Hair follicular keratinocyte (primary cell): ENCODE measurements around the gene PKD2L2. TPM values are rescaled to one million over a fixed set of nuclear protein-coding genes. Genes with fewer than 3 reads are reported as not detected.

Source experiments
- total RNA-seq: library from RNA; depleted of rRNA; stranded (reverse); fragments of >200 nt; gene quantifications from 2 replicates; pipeline ENCODE4 v1.2.3, GENCODE V29; 2015

The PKD2L2 gene
- not detected in 2 replicates for total RNA-seq

DNA sequence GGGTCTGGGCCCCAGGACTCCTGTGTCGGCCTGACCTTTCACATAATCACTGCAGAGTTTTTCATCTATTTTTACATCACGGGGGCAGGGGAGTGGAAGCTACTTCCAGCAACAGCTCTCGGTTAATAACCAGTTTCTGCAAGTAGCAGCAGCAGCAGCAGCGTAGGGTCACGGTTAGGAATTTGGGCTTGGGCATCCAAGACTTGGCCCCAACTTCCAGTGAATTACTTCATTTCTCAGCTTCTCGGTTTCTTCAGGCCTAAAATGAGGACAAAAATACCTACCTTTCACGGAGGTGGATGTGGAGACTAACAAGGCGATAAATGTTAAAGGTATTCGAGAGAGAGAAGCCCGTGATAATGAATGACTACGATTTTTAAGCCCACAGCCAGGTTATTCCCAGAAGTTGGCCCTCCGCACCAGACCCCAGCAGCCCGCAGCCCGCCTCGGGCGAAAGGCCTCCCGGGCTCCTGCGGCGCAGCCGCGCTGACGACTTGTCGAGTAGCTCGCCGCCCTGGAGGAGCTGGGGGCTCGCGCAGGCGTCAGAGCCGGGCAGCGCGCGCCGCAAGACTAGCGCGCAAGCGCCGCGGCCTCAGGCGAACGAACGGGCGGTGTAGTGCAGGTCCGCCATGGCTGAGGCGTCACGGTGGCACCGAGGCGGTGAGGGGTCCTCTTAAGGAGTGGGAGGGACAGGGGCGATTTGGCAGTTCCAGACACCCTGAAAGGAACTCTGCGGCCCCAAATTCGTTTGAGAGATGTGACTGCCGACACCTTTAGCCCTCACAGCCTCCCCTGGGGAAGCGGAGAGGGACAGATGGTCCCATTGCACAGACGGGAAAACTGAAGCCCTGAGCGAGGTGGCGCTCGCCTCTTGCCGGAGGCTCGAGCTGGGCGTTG is at the start of gene PKD2L2:
Gene PKD2L2, plus strand, starts transcription at position 595 of the 897 bp plus-strand sequence. Its CDS starts 35 bp downstream, at position 630.

DNA sequence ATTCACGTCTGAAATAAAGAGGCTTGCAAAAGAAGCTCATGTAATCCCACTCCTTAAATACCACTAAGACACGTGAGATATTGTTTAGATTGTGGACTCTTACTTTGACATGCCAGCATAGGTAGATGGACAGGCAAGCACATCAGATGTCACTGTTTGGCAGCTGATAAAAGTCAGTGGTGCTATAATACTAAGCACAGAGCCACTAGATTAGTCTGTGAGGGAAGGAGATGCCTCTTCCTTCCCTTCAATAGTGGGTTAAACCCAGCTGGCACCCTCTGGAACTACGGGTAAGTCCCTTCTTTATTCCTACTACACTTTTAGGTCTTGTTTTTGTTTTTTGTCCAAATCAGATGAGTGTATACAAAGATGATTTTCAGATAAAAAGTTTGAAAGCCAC is 21.6 kb upstream of the PKD2L2 start, which contains the start of gene MYOT:
Gene MYOT, plus strand, starts transcription at position 197 of the 400 bp plus-strand sequence. CDS start 2,792 bp downstream, outside the sequence.

Other genes with a start within 250 kb of the PKD2L2 start
- gene KLHL3, start 153.4 kb upstream of the PKD2L2 start, total RNA-seq: 0.68 and 0.78 TPM in 2 replicates
- gene HNRNPA0, start 135.1 kb upstream of the PKD2L2 start, total RNA-seq: 7.2 and 8.9 TPM in 2 replicates
- not detected in 2 replicates for gene MYOT, start 21.6 kb upstream of the PKD2L2 start, total RNA-seq
- 3.1 and 4.9 TPM in 2 replicates for gene FAM13B, start 143.6 kb downstream of the PKD2L2 start, total RNA-seq
- not detected in 2 replicates for gene WNT8A, start 194.6 kb downstream of the PKD2L2 start, total RNA-seq
- not detected in 2 replicates for gene NME5, start 250.0 kb downstream of the PKD2L2 start, total RNA-seq